Measurements from ENCODE around the gene INTS12. TPM values are rescaled to one million over a fixed set of nuclear protein-coding genes. Genes with fewer than 3 reads are reported as not detected.

INTS12 gene
- total and polyA plus RNA-seq, 7 donors = 13.4 to 25.2 (median 21.0) TPM

- TF ChIP-seq POLR2AphosphoS5 (IDR thresholded peaks at IDR 0.05) (no peak), CTCF (IDR thresholded peaks at IDR 0.05) (peak in 3 of 4 experiments; percentile 8 to 37 (median 20)), POLR2A (IDR thresholded peaks at IDR 0.05) (no peak)
- Histone ChIP-seq H3K4me1 (peaks cover 0 to 8% (median 2%) of the 10 kb centered on the region in 4 donors), H3K4me3 (no peak overlapping the region), H3K36me3 (no peaks in the 10 kb centered on the region), H3K27me3 (no peaks in the 10 kb centered on the region), H3K27ac (no peak overlapping the region), H3K9me3 (no peaks in the 10 kb centered on the region)
- intact Hi-C loops (cut with DNase I) = loop anchor here (5.0 kb wide), 1 partner anchor 193 kb away; no protein-coding TSS in a partner anchor
- no peak for DNase-seq
- 44 to 47% methylated on average over 4 of the region's 4 CpGs for WGBS, 2 donors
Observed at GRCh38 chr4:105715692-105716278, 7.3 kb upstream of the INTS12 start.

GRCh38 chr4:105714932-105715331 lies 6.4 kb upstream of the INTS12 start:
- Histone ChIP-seq H3K27me3 (no peaks in the 10 kb centered on the region), H3K27ac (no peak overlapping the region), H3K4me1 (peaks cover 0 to 8% (median 2%) of the 10 kb centered on the region in 4 donors), H3K4me3 (no peak overlapping the region), H3K9me3 (no peaks in the 10 kb centered on the region), H3K36me3 (no peaks in the 10 kb centered on the region)
- no peak for DNase-seq
- WGBS, 2 donors = 89% methylated on average over 1 of the region's 1 CpG
- intact Hi-C loops (cut with DNase I) = loop anchor here (5.0 kb wide), 2 partner anchors 193 to 568 kb away; partner anchors contain the start of gene TET2
- TF ChIP-seq CTCF (IDR thresholded peaks at IDR 0.05) = no peak
- no peak for TF ChIP-seq POLR2AphosphoS5 (IDR thresholded peaks at IDR 0.05)
- no peak for TF ChIP-seq POLR2A (IDR thresholded peaks at IDR 0.05)

- Histone ChIP-seq H3K4me3 (no peak overlapping the region), H3K27ac (no peak overlapping the region), H3K4me1 (peaks cover 0 to 15% (median 10%) of the 10 kb centered on the region in 4 donors), H3K36me3 (no peaks in the 10 kb centered on the region), H3K27me3 (no peaks in the 10 kb centered on the region), H3K9me3 (no peaks in the 10 kb centered on the region)
- intact Hi-C loops (cut with DNase I) = loop anchor here (5.0 kb wide), 1 partner anchor 567 kb away; the partner anchor contains the start of gene TET2
- TF ChIP-seq CTCF (IDR thresholded peaks at IDR 0.05) (no peak), POLR2AphosphoS5 (IDR thresholded peaks at IDR 0.05) (no peak), POLR2A (IDR thresholded peaks at IDR 0.05) (no peak), EP300 (IDR thresholded peaks at IDR 0.05) (no peak)
- DNase-seq = no peak
- WGBS, 2 donors = 52 to 80% methylated on average over 5 of the region's 5 CpGs
Observed at GRCh38 chr4:105714071-105714521, 5.6 kb upstream of the INTS12 start.

GRCh38 chr4:105712766-105713165 lies 4.3 kb upstream of the INTS12 start:
- Histone ChIP-seq H3K9me3 (no peaks in the 10 kb centered on the region), H3K27me3 (no peaks in the 10 kb centered on the region), H3K36me3 (no peaks in the 10 kb centered on the region), H3K27ac (no peak overlapping the region), H3K4me3 (no peak overlapping the region), H3K4me1 (peaks cover 2 to 15% (median 12%) of the 10 kb centered on the region in 4 donors)
- WGBS, 2 donors = 86 to 92% methylated on average over 2 of the region's 2 CpGs
- TF ChIP-seq EP300 (IDR thresholded peaks at IDR 0.05) (no peak), CTCF (IDR thresholded peaks at IDR 0.05) (no peak)
- intact Hi-C loops (cut with DNase I) = loop anchor here (5.0 kb wide), 1 partner anchor 565 kb away; the partner anchor contains the start of gene TET2
- DNase-seq = no peak

All from sigmoid colon (tissue), 7 donors.